Adrenal gland (tissue), 12 donors: ENCODE measurements around the gene TFAM. TPM values are rescaled to one million over a fixed set of nuclear protein-coding genes. Genes with fewer than 3 reads are reported as not detected.

Experiments used
- DNase-seq, 7 donors: peaks; one replicate each; pipeline ENCODE4 v3.0.0-alpha.2; 2019 to 2020
- H3K27ac ChIP-seq, 5 donors: fragments of 200-600 bp; sonication (generic) in 4 of 5; 1 replicate in 3 of 5; 2 replicates in 2 of 5; pipeline versions ENCODE4 v1.5.1 to v1.8.0; 2016 to 2020; ENCODE audit warnings: mild to moderate bottlenecking in 1 of 5
- H3K27me3 ChIP-seq: fragments of 200-600 bp; 2 replicates; pipeline ENCODE4 v1.8.0; 2021
- H3K36me3 ChIP-seq, 2 donors: fragments of 200-600 bp; replicated peaks in 1 of 2; 1 replicate in 1 of 2; 2 replicates in 1 of 2; pipeline versions ENCODE4 v1.5.1 to v1.8.0; 2018 to 2022
- H3K4me1 ChIP-seq, 2 donors: fragments of 200-600 bp; replicated peaks in 1 of 2; 1 replicate in 1 of 2; 2 replicates in 1 of 2; pipeline versions ENCODE4 v1.5.1 to v1.8.0; 2018 to 2021
- H3K4me3 ChIP-seq, 4 donors: fragments of 200-600 bp; sonication (generic) in 3 of 4; one replicate each; pipeline ENCODE4 v1.5.1; 2016 to 2018
- H3K9me3 ChIP-seq, 3 donors: fragments of 200-600 bp; sonication (generic) in 1 of 3; replicated peaks in 1 of 3; 1 replicate in 2 of 3; 2 replicates in 1 of 3; pipeline versions ENCODE4 v1.5.1 to v1.8.0; 2016 to 2021
- POLR2A ChIP-seq, 2 donors: fragments of 450-650 bp; IDR thresholded peaks; one replicate each; pipeline ENCODE4 v1.6.1; 2017; ENCODE audit warnings: antibody characterized with exemption in 2 of 2, mild to moderate bottlenecking in 2 of 2, moderate library complexity in 1 of 2
- WGBS, 4 donors: extraction: QIAGEN DNeasy Blood & Tissue Kit in 2 of 4; methylation state at CpG; one replicate each; pipeline versions ENCODE4 v1.1.5 to v1.1.7; 2013 to 2017; 5-methylcytosine and 5-hydroxymethylcytosine counted together
- intact Hi-C, 2 donors: fragments of 100-400 bp; cut with DNase I; formaldehyde crosslinking; loops; one replicate each; pipeline versions ENCODE4 v1.14.1 to v1.15.0; 2022 to 2023
- polyA plus RNA-seq, 3 donors: library from polyadenylated mRNA; stranded (reverse); fragments of 200-250 nt in 2 of 3; fragments of 350-450 nt in 1 of 3; fragmentation: Illumina TruSeq in 1 of 3; extraction: RNeasy Lipid Tissue Mini Kit (QIAGEN cat#74804) in 1 of 3; gene quantifications; one replicate each; pipeline ENCODE4 v1.2.3, GENCODE V29; 2013 to 2014
- total RNA-seq, 9 donors: library from RNA; depleted of rRNA in 4 of 9; stranded (reverse); fragments of >200 nt in 4 of 9; fragments of 120-200 nt in 1 of 9; fragmentation: NEBNext Ultra II Directional in 1 of 9; extraction: Animal tissue kit (Norgen Biotek cat#: 25700) in 1 of 9; gene quantifications; one replicate each; pipeline versions ENCODE4 v1.1.0 to v1.2.4, GENCODE V29; 2013 to 2023
- TF ChIP-seq, protein P1 (sequence below), 6 experiments: fragments of 450-650 bp in 4 of 6; fragments of 200-600 bp in 2 of 6; sonication (generic) in 1 of 6; IDR thresholded peaks; 1 replicate in 5 of 6; 2 replicates in 1 of 6; pipeline versions ENCODE4 v1.5.1 to v1.8.0; 2016 to 2021; ENCODE audit warnings: antibody characterized with exemption in 6 of 6, mild to moderate bottlenecking in 2 of 6, moderate library complexity in 1 of 6
- donor health status: healthy with polysubstance abuse.
- donor health status: Bipolar disorder and iron deficiency.
- donor health status: DM: yes; HTN: yes; CAD: no.
- donor health status: DM: no; HTN: no; CAD: no.
- donor health status: DM: no; HTN: no; CAD: no.
- donor health status: DM: yes; HTN: yes; CAD: no.

The TFAM gene
- total and polyA plus RNA-seq, 12 donors, result 4.3 to 55.7 (median 34.2) TPM

DNA sequence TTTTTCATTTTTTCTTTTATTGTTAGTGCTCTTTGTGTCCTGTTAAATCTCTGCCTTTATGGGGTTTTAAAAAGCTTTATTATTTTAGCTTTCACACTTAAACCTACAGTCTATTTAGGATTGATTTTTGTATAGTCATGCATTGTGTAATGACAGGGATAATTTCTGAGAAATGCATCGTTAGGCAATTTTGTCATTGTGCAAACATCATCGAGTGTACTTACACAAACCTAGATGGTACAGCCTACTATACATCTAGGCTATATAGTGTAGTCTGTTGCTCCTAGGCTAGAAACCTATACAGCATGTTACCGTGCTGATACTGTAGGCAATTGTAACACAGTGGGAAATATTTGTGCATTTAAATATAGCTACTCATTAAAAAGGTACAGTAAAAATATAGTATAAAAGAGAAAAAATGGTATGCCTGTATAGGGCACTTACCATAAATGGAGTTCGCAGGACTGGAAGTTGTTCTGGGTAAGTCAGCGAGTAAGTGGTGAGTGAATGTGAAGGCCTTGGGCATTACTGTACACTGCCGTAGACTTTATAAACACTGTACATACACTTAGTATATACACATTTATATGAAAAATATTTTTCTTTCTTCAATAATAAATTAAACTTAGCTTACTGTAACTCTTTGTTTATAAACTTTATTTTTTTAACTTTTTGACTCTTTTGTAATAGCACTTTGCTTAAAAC, 34.4 kb upstream of the TFAM start:
- H3K9me3 ChIP-seq, result no peaks in the 10 kb centered on the region
- H3K27ac ChIP-seq, result no peak overlapping the region
- no peaks in the 10 kb centered on the region for H3K36me3 ChIP-seq
- TF ChIP-seq POLR2A (IDR thresholded peaks at IDR 0.05), result no peak
- TF ChIP-seq, protein P1, sequence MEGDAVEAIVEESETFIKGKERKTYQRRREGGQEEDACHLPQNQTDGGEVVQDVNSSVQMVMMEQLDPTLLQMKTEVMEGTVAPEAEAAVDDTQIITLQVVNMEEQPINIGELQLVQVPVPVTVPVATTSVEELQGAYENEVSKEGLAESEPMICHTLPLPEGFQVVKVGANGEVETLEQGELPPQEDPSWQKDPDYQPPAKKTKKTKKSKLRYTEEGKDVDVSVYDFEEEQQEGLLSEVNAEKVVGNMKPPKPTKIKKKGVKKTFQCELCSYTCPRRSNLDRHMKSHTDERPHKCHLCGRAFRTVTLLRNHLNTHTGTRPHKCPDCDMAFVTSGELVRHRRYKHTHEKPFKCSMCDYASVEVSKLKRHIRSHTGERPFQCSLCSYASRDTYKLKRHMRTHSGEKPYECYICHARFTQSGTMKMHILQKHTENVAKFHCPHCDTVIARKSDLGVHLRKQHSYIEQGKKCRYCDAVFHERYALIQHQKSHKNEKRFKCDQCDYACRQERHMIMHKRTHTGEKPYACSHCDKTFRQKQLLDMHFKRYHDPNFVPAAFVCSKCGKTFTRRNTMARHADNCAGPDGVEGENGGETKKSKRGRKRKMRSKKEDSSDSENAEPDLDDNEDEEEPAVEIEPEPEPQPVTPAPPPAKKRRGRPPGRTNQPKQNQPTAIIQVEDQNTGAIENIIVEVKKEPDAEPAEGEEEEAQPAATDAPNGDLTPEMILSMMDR (IDR thresholded peaks at IDR 0.05), result no peak
- intact Hi-C loops, result no loop called here
- H3K4me1 ChIP-seq, result peaks cover 11 to 30% of the 10 kb centered on the region in 2 donors
- DNase-seq, result no peak
- H3K4me3 ChIP-seq, result no peak overlapping the region
- no peaks in the 10 kb centered on the region for H3K27me3 ChIP-seq
- WGBS, 4 donors, result 83 to 89% (median 85%) methylated on average over 6 of the region's 6 CpGs

DNA sequence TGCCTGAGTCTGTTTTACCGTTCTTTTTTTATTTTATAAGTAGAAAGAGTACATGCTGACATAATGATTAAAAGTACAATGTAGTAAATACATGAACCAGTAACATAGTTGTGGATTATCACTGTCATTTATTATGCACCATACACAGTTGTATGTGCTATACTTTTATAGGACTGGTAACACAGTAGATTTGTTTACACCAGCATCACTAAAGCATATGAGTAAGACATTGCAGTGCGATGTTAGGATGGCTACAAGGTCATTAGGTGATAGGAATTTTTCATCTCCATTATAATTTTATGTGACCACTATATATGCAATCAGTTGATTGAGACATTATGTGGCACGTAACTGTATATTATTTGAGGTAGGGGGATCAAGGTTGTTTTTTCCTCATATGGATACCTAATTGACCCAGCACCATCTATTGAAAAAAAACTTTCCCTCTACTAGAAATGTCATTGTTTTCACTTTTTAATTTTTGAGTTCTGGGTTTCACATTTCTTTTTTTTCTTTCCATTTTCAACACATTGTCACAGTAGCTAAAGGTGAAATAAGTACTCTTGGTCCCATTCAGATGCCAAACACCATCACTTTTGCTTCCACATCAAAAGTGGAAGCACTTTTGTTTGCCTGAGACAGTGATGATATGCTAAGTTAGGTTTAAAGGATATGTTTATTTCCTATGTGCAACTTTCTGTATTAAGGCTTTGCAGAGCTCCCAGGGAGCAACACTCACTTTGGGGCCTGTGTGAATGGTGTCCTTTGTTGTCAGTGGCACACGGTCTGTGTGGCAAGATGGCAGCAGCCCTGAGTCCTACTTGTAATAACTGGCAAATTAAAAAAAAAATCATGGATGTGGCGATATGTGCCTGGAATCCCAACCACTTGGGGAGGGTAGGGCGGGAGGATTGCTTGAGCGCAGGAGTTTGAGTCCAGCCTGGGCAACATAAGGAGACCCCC, 33.3 kb upstream of the TFAM start:
- no peak overlapping the region for H3K4me3 ChIP-seq
- TF ChIP-seq, protein P1 (IDR thresholded peaks at IDR 0.05), result no peak
- TF ChIP-seq POLR2A (IDR thresholded peaks at IDR 0.05), result no peak
- H3K27ac ChIP-seq, result no peak overlapping the region
- WGBS, 4 donors, result 87 to 92% (median 89%) methylated on average over 7 of the region's 7 CpGs
- DNase-seq, result no peak
- H3K4me1 ChIP-seq, result peaks cover 15 to 40% of the 10 kb centered on the region in 2 donors
- intact Hi-C loops, result no loop called here
- H3K36me3 ChIP-seq, result no peaks in the 10 kb centered on the region
- H3K9me3 ChIP-seq, result no peaks in the 10 kb centered on the region
- H3K27me3 ChIP-seq, result no peaks in the 10 kb centered on the region

DNA sequence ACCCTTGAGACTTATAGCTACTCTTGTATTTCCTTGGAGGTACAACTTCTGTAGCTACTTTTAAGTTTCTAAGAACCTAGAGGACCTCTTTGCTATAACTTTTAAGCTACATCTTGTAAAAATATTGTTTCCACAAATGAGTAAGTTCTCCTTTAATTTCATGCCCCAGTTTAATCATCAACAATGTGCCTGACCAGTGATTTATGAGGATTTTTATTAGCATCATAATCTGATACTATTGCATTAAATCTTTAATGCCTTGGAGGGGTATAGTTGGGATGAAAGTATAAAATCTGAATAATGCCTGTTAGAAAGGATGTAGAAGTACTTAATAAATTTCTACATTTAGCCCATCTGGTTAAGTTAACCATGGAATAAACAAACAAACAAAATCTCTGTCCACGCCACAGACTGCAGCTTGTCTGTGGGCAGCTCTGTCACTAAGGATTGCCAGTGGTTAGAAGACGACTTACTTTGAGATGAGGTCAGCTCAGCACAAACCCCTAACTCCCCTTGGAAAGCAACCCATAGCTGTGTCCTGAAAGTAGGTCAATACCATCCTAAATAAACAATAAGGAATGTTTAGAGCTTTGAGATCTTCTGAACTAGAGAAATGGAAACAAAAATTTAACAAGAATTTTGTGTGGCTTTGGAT, 32.1 kb upstream of the TFAM start:
- Histone ChIP-seq H3K4me3 (no peak overlapping the region), H3K36me3 (no peaks in the 10 kb centered on the region), H3K27ac (peak overlapping the region in 1 of 5 donors; percentile 3), H3K4me1 (peaks cover 21 to 45% of the 10 kb centered on the region in 2 donors), H3K27me3 (no peaks in the 10 kb centered on the region), H3K9me3 (no peaks in the 10 kb centered on the region)
- TF ChIP-seq, protein P1 (IDR thresholded peaks at IDR 0.05), result no peak
- TF ChIP-seq POLR2A (IDR thresholded peaks at IDR 0.05), result no peak
- intact Hi-C loops, result no loop called here
- DNase-seq, result no peak
- WGBS, 4 donors, result 39 to 43% (median 43%) methylated on average over 2 of the region's 2 CpGs

DNA sequence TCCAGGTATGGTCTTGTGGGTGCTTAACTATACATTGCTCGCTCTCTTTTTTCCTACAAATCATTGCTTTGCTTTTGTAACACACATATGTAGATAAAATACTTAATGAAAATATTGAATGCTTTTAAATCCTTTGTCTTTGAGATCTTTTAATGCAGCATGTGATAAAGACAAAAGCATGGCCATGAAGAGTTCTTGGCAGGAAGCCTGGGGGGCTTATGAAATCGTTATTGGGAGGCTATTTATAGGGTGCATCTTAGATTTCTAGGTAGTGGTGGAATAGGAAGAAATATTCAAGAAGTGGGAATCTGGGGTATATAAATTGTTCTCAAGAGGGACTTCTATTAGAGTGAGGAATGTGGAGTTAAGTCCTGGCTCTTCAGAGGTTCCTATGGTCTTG, 28.5 kb upstream of the TFAM start:
- WGBS, 4 donors, result 47 to 52% (median 50%) methylated on average over 2 of the region's 2 CpGs
- TF ChIP-seq POLR2A (IDR thresholded peaks at IDR 0.05), result no peak
- TF ChIP-seq, protein P1 (IDR thresholded peaks at IDR 0.05), result no peak
- peak in 6 of 7 donors; percentile 22 to 63 (median 54) for DNase-seq
- Histone ChIP-seq H3K27me3 (no peaks in the 10 kb centered on the region), H3K4me3 (no peak overlapping the region), H3K27ac (no peak overlapping the region), H3K36me3 (no peaks in the 10 kb centered on the region), H3K4me1 (peaks cover 41 to 64% of the 10 kb centered on the region in 2 donors), H3K9me3 (no peaks in the 10 kb centered on the region)
- intact Hi-C loops, result no loop called here
